Upper lobe of left lung (tissue), 6 donors: ENCODE results near the gene MAP3K3. TPM values are rescaled to one million over a fixed set of nuclear protein-coding genes. Genes with fewer than 3 reads are reported as not detected.

Experiments
- ATAC-seq, 2 donors: fragments of 200-7000 bp; cut with Tn5 transposase; one replicate each; pipeline ENCODE4 v1.9.1; 2022; ENCODE audit warnings: mild to moderate bottlenecking in 2 of 2, moderate library complexity in 2 of 2; ENCODE audit not compliant: low FRiP score in 2 of 2
- DNase-seq, 2 donors: peaks; one replicate each; pipeline ENCODE4 v3.0.0-alpha.2; 2019 to 2020
- H3K27ac ChIP-seq, 4 donors: fragments of 200-600 bp; sonication (generic); one replicate each; pipeline ENCODE4 v1.5.1; 2016 to 2019
- H3K27me3 ChIP-seq, 4 donors: fragments of 200-600 bp; sonication (generic); one replicate each; pipeline ENCODE4 v1.5.1; 2017 to 2019
- H3K36me3 ChIP-seq, 4 donors: fragments of 200-600 bp; sonication (generic); one replicate each; pipeline ENCODE4 v1.5.1; 2016 to 2019
- H3K4me1 ChIP-seq, 4 donors: fragments of 200-600 bp; sonication (generic); one replicate each; pipeline ENCODE4 v1.5.1; 2018 to 2019
- H3K4me3 ChIP-seq, 4 donors: fragments of 200-600 bp; sonication (generic); one replicate each; pipeline ENCODE4 v1.5.1; 2017 to 2019; ENCODE audit warnings: mild to moderate bottlenecking in 2 of 4, moderate library complexity in 1 of 4
- H3K9me3 ChIP-seq, 4 donors: fragments of 200-600 bp; sonication (generic); one replicate each; pipeline ENCODE4 v1.5.1; 2018 to 2019
- CTCF ChIP-seq, 6 experiments: fragments of 450-650 bp in 4 of 6; fragments of 200-600 bp in 2 of 6; sonication (generic) in 2 of 6; IDR thresholded peaks; one replicate each; pipeline ENCODE4 v1.5.1; 2016 to 2019; ENCODE audit warnings: antibody characterized with exemption in 6 of 6
- EP300 ChIP-seq, 4 donors: sonication (generic); formaldehyde crosslinking; IDR thresholded peaks; one replicate each; pipeline ENCODE4 v1.5.1; 2017; ENCODE audit warnings: antibody characterized with exemption in 4 of 4, control low read depth in 2 of 4
- POLR2A ChIP-seq, 4 donors: fragments of 450-650 bp; IDR thresholded peaks; one replicate each; pipeline ENCODE4 v1.5.1; 2016 to 2017; ENCODE audit warnings: antibody characterized with exemption in 4 of 4, mild to moderate bottlenecking in 2 of 4
- POLR2AphosphoS5 ChIP-seq, 2 donors: sonication (generic); formaldehyde crosslinking; IDR thresholded peaks; one replicate each; pipeline ENCODE4 v1.5.1; 2017; ENCODE audit warnings: antibody characterized with exemption in 2 of 2
- WGBS, 2 donors: methylation state at CpG; one replicate each; pipeline ENCODE4 v1.1.5; 2017 to 2018; 5-methylcytosine and 5-hydroxymethylcytosine counted together
- total RNA-seq, 6 donors: library from RNA; depleted of rRNA in 4 of 6; stranded (reverse); fragments of >200 nt in 4 of 6; gene quantifications; one replicate each; pipeline versions ENCODE4 v1.1.0 to v1.2.1, GENCODE V29; 2016 to 2021
- donor health status: DM: no; HTN: no; CAD: no; lungs with moderate emphysema.
- donor health status: DM: no; HTN: yes; CAD: no; lungs with severe emphysema.

The MAP3K3 gene
- total RNA-seq, 6 donors from 2014 or later: 55.1 to 116 (median 60.4) TPM

GRCh38 chr17:63703029-63703428 lies 80.8 kb downstream of the MAP3K3 start:
- peaks cover 0 to 43% (median 25%) of the 10 kb centered on the region in 4 donors for H3K36me3 ChIP-seq
- ATAC-seq (no peak), DNase-seq (no peak)
- no peaks in the 10 kb centered on the region for H3K27me3 ChIP-seq
- H3K9me3 ChIP-seq: no peaks in the 10 kb centered on the region
- 82 to 92% methylated on average over 5 of the region's 5 CpGs for WGBS, 2 donors
- peaks cover 32 to 60% (median 36%) of the 10 kb centered on the region in 4 donors for H3K4me1 ChIP-seq
- H3K27ac ChIP-seq: peak overlapping the region in 2 of 4 donors; percentile 88 to 92
- TF ChIP-seq EP300 (IDR thresholded peaks at IDR 0.05) (no peak), CTCF (IDR thresholded peaks at IDR 0.05) (no peak), POLR2AphosphoS5 (IDR thresholded peaks at IDR 0.05) (no peak)
- H3K4me3 ChIP-seq: no peak overlapping the region

- Histone ChIP-seq H3K27ac (no peak overlapping the region), H3K27me3 (no peaks in the 10 kb centered on the region), H3K9me3 (no peaks in the 10 kb centered on the region), H3K36me3 (peaks cover 0 to 48% (median 31%) of the 10 kb centered on the region in 4 donors), H3K4me1 (peaks cover 25 to 53% (median 29%) of the 10 kb centered on the region in 4 donors), H3K4me3 (no peak overlapping the region)
- ATAC-seq: no peak
- no peak for TF ChIP-seq POLR2AphosphoS5 (IDR thresholded peaks at IDR 0.05)
- TF ChIP-seq EP300 (IDR thresholded peaks at IDR 0.05): no peak
- no peak for TF ChIP-seq CTCF (IDR thresholded peaks at IDR 0.05)
- WGBS, 2 donors: 89 to 90% methylated on average over 16 of the region's 16 CpGs
- DNase-seq: no peak
These were observed 81.5 kb downstream of the MAP3K3 start for GRCh38 chr17:63703556-63704258.

- no peak for DNase-seq
- peaks cover 20 to 48% (median 24%) of the 10 kb centered on the region in 4 donors for H3K4me1 ChIP-seq
- no peak for ATAC-seq
- no peak overlapping the region for H3K27ac ChIP-seq
- TF ChIP-seq CTCF (IDR thresholded peaks at IDR 0.05): no peak
- no peak for TF ChIP-seq EP300 (IDR thresholded peaks at IDR 0.05)
- TF ChIP-seq POLR2A (IDR thresholded peaks at IDR 0.05): no peak
- no peak for TF ChIP-seq POLR2AphosphoS5 (IDR thresholded peaks at IDR 0.05)
- WGBS, 2 donors: 95 to 100% methylated on average over 2 to 11 of the region's 11 CpGs
- H3K4me3 ChIP-seq: no peak overlapping the region
- peaks cover 0 to 50% (median 36%) of the 10 kb centered on the region in 4 donors for H3K36me3 ChIP-seq
- no peaks in the 10 kb centered on the region for H3K27me3 ChIP-seq
- no peaks in the 10 kb centered on the region for H3K9me3 ChIP-seq
These were observed 82.0 kb downstream of the MAP3K3 start for GRCh38 chr17:63704259-63704576.

GRCh38 chr17:63704836-63705235 lies 82.6 kb downstream of the MAP3K3 start:
- WGBS, 2 donors: 90 to 97% methylated on average over 6 to 9 of the region's 9 CpGs
- Histone ChIP-seq H3K4me3 (no peak overlapping the region), H3K36me3 (peaks cover 0 to 56% (median 40%) of the 10 kb centered on the region in 4 donors), H3K4me1 (peaks cover 18 to 41% (median 21%) of the 10 kb centered on the region in 4 donors), H3K27ac (no peak overlapping the region), H3K9me3 (no peaks in the 10 kb centered on the region), H3K27me3 (no peaks in the 10 kb centered on the region)
- ATAC-seq (no peak), DNase-seq (peak in 1 of 2 donors; percentile 53)
- no peak for TF ChIP-seq POLR2AphosphoS5 (IDR thresholded peaks at IDR 0.05)
- no peak for TF ChIP-seq POLR2A (IDR thresholded peaks at IDR 0.05)
- no peak for TF ChIP-seq EP300 (IDR thresholded peaks at IDR 0.05)
- TF ChIP-seq CTCF (IDR thresholded peaks at IDR 0.05): no peak

- no peak for TF ChIP-seq EP300 (IDR thresholded peaks at IDR 0.05)
- no peak for TF ChIP-seq CTCF (IDR thresholded peaks at IDR 0.05)
- no peak for TF ChIP-seq POLR2A (IDR thresholded peaks at IDR 0.05)
- TF ChIP-seq POLR2AphosphoS5 (IDR thresholded peaks at IDR 0.05): no peak
- H3K36me3 ChIP-seq: peaks cover 4 to 65% (median 48%) of the 10 kb centered on the region in 4 donors
- no peak for DNase-seq
- no peaks in the 10 kb centered on the region for H3K27me3 ChIP-seq
- H3K9me3 ChIP-seq: no peaks in the 10 kb centered on the region
- H3K4me1 ChIP-seq: peaks cover 14 to 33% (median 16%) of the 10 kb centered on the region in 4 donors
- peak overlapping the region in 1 of 4 donors; percentile 11 for H3K27ac ChIP-seq
- H3K4me3 ChIP-seq: no peak overlapping the region
- ATAC-seq: no peak
- 24 to 33% methylated on average over 3 of the region's 3 CpGs for WGBS, 2 donors
These were observed 83.4 kb downstream of the MAP3K3 start for GRCh38 chr17:63705657-63706056.
